GM21381 (cell line): Measurements from ENCODE around the gene AGBL4.

Experiments used
- ATAC-seq: cut with Tn5 transposase; IDR thresholded peaks from one replicate; pipeline ENCODE4 v1.9.1; 2021; ENCODE audit warnings: mild to moderate bottlenecking, moderate library complexity; ENCODE audit not compliant: unreplicated experiment

AGBL4 gene

GRCh38 chr1:49197081-49197480 lies 826.7 kb downstream of the AGBL4 start:
- ATAC-seq: no peak

- no peak for ATAC-seq
Measured at GRCh38 chr1:49190138-49190537, 833.6 kb downstream of the AGBL4 start.

- ATAC-seq: no peak
Measured at GRCh38 chr1:49187056-49187455, 836.7 kb downstream of the AGBL4 start.

- ATAC-seq: no peak
Measured at GRCh38 chr1:49185450-49185980, 838.2 kb downstream of the AGBL4 start.

- ATAC-seq: no peak
Measured at GRCh38 chr1:49183489-49183888, 840.3 kb downstream of the AGBL4 start.

GRCh38 chr1:49181033-49181432 lies 842.7 kb downstream of the AGBL4 start:
- no peak for ATAC-seq

- ATAC-seq: no peak
Measured at GRCh38 chr1:49171941-49172593, 851.7 kb downstream of the AGBL4 start.

GRCh38 chr1:49166031-49166430 lies 857.7 kb downstream of the AGBL4 start:
- ATAC-seq: no peak

- ATAC-seq: no peak
Measured at GRCh38 chr1:49163031-49163430, 860.7 kb downstream of the AGBL4 start.

- no peak for ATAC-seq
Measured at GRCh38 chr1:49160677-49161076, 863.1 kb downstream of the AGBL4 start.

- no peak for ATAC-seq
Measured at GRCh38 chr1:49136738-49137251, 887.0 kb downstream of the AGBL4 start.

- ATAC-seq: no peak
Measured at GRCh38 chr1:49125746-49126145, 898.0 kb downstream of the AGBL4 start.

GRCh38 chr1:49111931-49112330 lies 911.8 kb downstream of the AGBL4 start:
- no peak for ATAC-seq

- ATAC-seq: no peak
Measured at GRCh38 chr1:49106445-49106844, 917.3 kb downstream of the AGBL4 start.

- no peak for ATAC-seq
Measured at GRCh38 chr1:49104575-49104974, 919.2 kb downstream of the AGBL4 start.

- ATAC-seq: peak; percentile 55
Measured at GRCh38 chr1:49102752-49103151, 921.0 kb downstream of the AGBL4 start.

- ATAC-seq: no peak
Measured at GRCh38 chr1:49098866-49099265, 924.9 kb downstream of the AGBL4 start.

GRCh38 chr1:49086327-49086726 lies 937.4 kb downstream of the AGBL4 start:
- no peak for ATAC-seq

- no peak for ATAC-seq
Measured at GRCh38 chr1:49085079-49085478, 938.7 kb downstream of the AGBL4 start.

- no peak for ATAC-seq
Measured at GRCh38 chr1:49060766-49061165, 963.0 kb downstream of the AGBL4 start.

- ATAC-seq: no peak
Measured at GRCh38 chr1:49059087-49059486, 964.7 kb downstream of the AGBL4 start.

GRCh38 chr1:49052102-49052501 lies 971.7 kb downstream of the AGBL4 start:
- no peak for ATAC-seq

- no peak for ATAC-seq
Measured at GRCh38 chr1:49051647-49052046, 972.1 kb downstream of the AGBL4 start.
